Kidney epithelial cell (primary cell): ENCODE data around the gene FOXI2. TPM values are rescaled to one million over a fixed set of nuclear protein-coding genes. Genes with fewer than 3 reads are reported as not detected.

Source experiments
- DNase-seq: peaks from one replicate; pipeline ENCODE4 v3.0.0-alpha.2; 2010; ENCODE audit warnings: low read depth
- H3K27me3 ChIP-seq: 2 replicates; pipeline ENCODE4 v1.6.0; 2011; ENCODE audit warnings: low read length; ENCODE audit not compliant: control insufficient read depth, insufficient read depth
- H3K36me3 ChIP-seq: 2 replicates; pipeline ENCODE4 v1.5.1; 2011; ENCODE audit warnings: low read length; ENCODE audit not compliant: control insufficient read depth, insufficient read depth
- H3K4me3 ChIP-seq: 2 replicates; pipeline ENCODE4 v1.5.1; 2011; ENCODE audit warnings: low read depth, mild to moderate bottlenecking, control low read depth, low read length
- CTCF ChIP-seq: IDR thresholded peaks from 2 replicates; pipeline ENCODE4 v1.5.1; 2011; ENCODE audit warnings: mild to moderate bottlenecking, moderate library complexity, low read length, control low read depth, inconsistent platforms; ENCODE audit not compliant: insufficient read depth, poor library complexity, severe bottlenecking
- total RNA-seq: library from RNA; depleted of rRNA; stranded (reverse); fragments of >200 nt; gene quantifications from 2 replicates; pipeline ENCODE4 v1.2.3, GENCODE V29; 2015

FOXI2 gene
- total RNA-seq, 1 donor from 2014 or later = 0.21 TPM

GRCh38 chr10:127734753-127735152 lies 2.2 kb upstream of the FOXI2 start:
- Histone ChIP-seq H3K27me3 (peaks cover 49% of the 10 kb centered on the region), H3K4me3 (no peak overlapping the region), H3K36me3 (no peaks in the 10 kb centered on the region)
- no peak for TF ChIP-seq CTCF
- DNase-seq = no peak

GRCh38 chr10:127735156-127735555 lies 1.8 kb upstream of the FOXI2 start:
- no peak for TF ChIP-seq CTCF
- H3K27me3 ChIP-seq = peaks cover 49% of the 10 kb centered on the region
- DNase-seq = no peak
- H3K36me3 ChIP-seq = no peaks in the 10 kb centered on the region
- H3K4me3 ChIP-seq = no peak overlapping the region

- Histone ChIP-seq H3K27me3 (peaks cover 49% of the 10 kb centered on the region), H3K36me3 (no peaks in the 10 kb centered on the region), H3K4me3 (no peak overlapping the region)
- DNase-seq = no peak
- no peak for TF ChIP-seq CTCF
These were observed 1.2 kb upstream of the FOXI2 start for GRCh38 chr10:127735723-127736221.

- no peak for TF ChIP-seq CTCF
- peaks cover 49% of the 10 kb centered on the region for H3K27me3 ChIP-seq
- no peaks in the 10 kb centered on the region for H3K36me3 ChIP-seq
- no peak for DNase-seq
- H3K4me3 ChIP-seq = no peak overlapping the region
These were observed 617 bp upstream of the FOXI2 start for GRCh38 chr10:127736222-127736914.

GRCh38 chr10:127737563-127738511 lies 852 bp downstream of the FOXI2 start:
- TF ChIP-seq CTCF = no peak
- H3K4me3 ChIP-seq = no peak overlapping the region
- no peaks in the 10 kb centered on the region for H3K36me3 ChIP-seq
- peaks cover 49% of the 10 kb centered on the region for H3K27me3 ChIP-seq
- no peak for DNase-seq
